HepG2 (cell line): ENCODE measurements around the gene DMXL1. TPM values are rescaled to one million over a fixed set of nuclear protein-coding genes. Genes with fewer than 3 reads are reported as not detected.

ENCODE experiments used
- ATAC-seq: fragments of 200-7000 bp; cut with Tn5 transposase; 3 replicates; pipeline ENCODE4 v1.9.1; 2020; ENCODE audit warnings: mild to moderate bottlenecking, moderate library complexity
- BruUV-seq: library from RNA; stranded (reverse); fragments of 400-500 nt; replicated peaks from 2 replicates; lab custom pipeline; 2021; lab: Mats Ljungman, UMichigan
- CTCF ChIA-PET: fragments of 300-600 bp; formaldehyde crosslinking; extraction: SDS; loops from one replicate; lab custom pipeline; 2021; ENCODE audit warnings: low total read pairs, inconsistent platforms, low intra/inter-chr PET ratio; lab: Yijun Ruan, JAX
- POLR2A ChIA-PET: fragments of 350-600 bp; sonication (Branson Sonifier 250); formaldehyde crosslinking; loops from one replicate; lab custom pipeline; 2020; ENCODE audit warnings: antibody characterized with exemption, inconsistent platforms; lab: Yijun Ruan, JAX
- DNase-seq: peaks from one replicate; pipeline ENCODE4 v3.0.0-alpha.2; 2015; ENCODE audit warnings: low spot score
- FAIRE-seq: peaks from 3 replicates; lab custom pipeline; 2011; peaks lifted over from hg19 to GRCh38; lab: Jason Lieb, UNC
- H2AFZ ChIP-seq: one replicate; pipeline ENCODE4 v1.6.1; 2011; ENCODE audit warnings: low read length, inconsistent platforms
- H3K27ac ChIP-seq: fragments of 300-600 bp; 3 replicates; pipeline ENCODE4 v1.8.0; 2011; ENCODE audit warnings: mixed run types, mild to moderate bottlenecking, mixed read lengths, low read length, inconsistent platforms; ENCODE audit not compliant: insufficient read depth; ENCODE audit errors: extremely low read length
- H3K27me3 ChIP-seq, 2 experiments: fragments of 200-600 bp in 1 of 2; 2 replicates in 1 of 2; 3 replicates in 1 of 2; pipeline versions ENCODE4 v1.6.0 to v1.8.0; 2011; ENCODE audit warnings: low read length in 2 of 2, mild to moderate bottlenecking in 2 of 2, moderate library complexity in 2 of 2, inconsistent platforms in 1 of 2; ENCODE audit not compliant: insufficient read depth in 2 of 2, control insufficient read depth in 1 of 2
- H3K36me3 ChIP-seq, 2 experiments: fragments of 200-600 bp in 1 of 2; replicated peaks in 1 of 2; 2 replicates in 1 of 2; 3 replicates in 1 of 2; pipeline versions ENCODE4 v1.5.1 to v1.8.0; 2011; ENCODE audit warnings: low read length in 2 of 2, inconsistent platforms in 1 of 2; ENCODE audit not compliant: insufficient read depth in 2 of 2, control insufficient read depth in 1 of 2
- H3K4me1 ChIP-seq: 2 replicates; pipeline ENCODE4 v1.5.1; 2012; ENCODE audit warnings: low read length, inconsistent platforms; ENCODE audit not compliant: insufficient read depth
- H3K4me2 ChIP-seq: 2 replicates; pipeline ENCODE4 v1.6.0; 2011; ENCODE audit warnings: low read depth, low read length, inconsistent platforms
- H3K4me3 ChIP-seq, 3 experiments: fragments of 200-600 bp in 1 of 3; sonication (generic), shearing (Covaris generic) in 1 of 3; replicated peaks in 1 of 3; 2 replicates each; pipeline ENCODE4 v1.5.1; 2011 to 2016; ENCODE audit warnings: low read length in 3 of 3, inconsistent platforms in 2 of 3, low read depth in 2 of 3, mild to moderate bottlenecking in 2 of 3, control low read depth in 1 of 3, mixed read lengths in 1 of 3; ENCODE audit not compliant: insufficient read depth in 1 of 3
- H3K79me2 ChIP-seq: one replicate; pipeline ENCODE4 v1.6.1; 2011; ENCODE audit warnings: low read length, inconsistent platforms; ENCODE audit not compliant: insufficient read depth
- H3K9ac ChIP-seq: 2 replicates; pipeline ENCODE4 v1.6.0; 2011; ENCODE audit warnings: mild to moderate bottlenecking, low read depth, low read length, inconsistent platforms; ENCODE audit not compliant: insufficient read depth
- H3K9me3 ChIP-seq: 2 replicates; pipeline ENCODE4 v1.5.1; 2012; ENCODE audit warnings: mild to moderate bottlenecking, low read length
- H4K20me1 ChIP-seq: 2 replicates; pipeline ENCODE4 v1.6.0; 2011; ENCODE audit warnings: inconsistent platforms, mild to moderate bottlenecking, low read length, moderate library complexity; ENCODE audit not compliant: insufficient read depth
- ADNP ChIP-seq: sonication (generic); formaldehyde crosslinking; IDR thresholded peaks from 2 replicates; pipeline ENCODE4 v1.4.0; 2020; ENCODE audit warnings: missing genetic modification reagents
- CAMTA2 ChIP-seq: sonication (generic); formaldehyde crosslinking; IDR thresholded peaks from 2 replicates; pipeline ENCODE4 v1.4.0; 2020; ENCODE audit warnings: mild to moderate bottlenecking, missing genetic modification reagents, borderline replicate concordance
- CEBPB ChIP-seq: IDR thresholded peaks from 2 replicates; pipeline ENCODE4 v1.6.1; 2011; ENCODE audit warnings: low read depth, low read length, improper control_type of control experiment, borderline replicate concordance
- GFI1 ChIP-seq: sonication (generic); formaldehyde crosslinking; IDR thresholded peaks from 2 replicates; pipeline ENCODE4 v1.5.0; 2020; ENCODE audit warnings: missing genetic modification reagents, mild to moderate bottlenecking, borderline replicate concordance
- KAT7 ChIP-seq: IDR thresholded peaks from 2 replicates; pipeline ENCODE4 v1.6.1; 2018; ENCODE audit warnings: borderline replicate concordance, missing compliant biosample characterization
- MBD4 ChIP-seq: IDR thresholded peaks from 2 replicates; pipeline ENCODE4 v1.6.1; 2012; ENCODE audit warnings: low read length, inconsistent platforms, borderline replicate concordance
- MTA1 ChIP-seq: sonication (generic); formaldehyde crosslinking; IDR thresholded peaks from 2 replicates; pipeline ENCODE4 v1.4.0; 2020; ENCODE audit warnings: missing genetic modification reagents, mild to moderate bottlenecking, borderline replicate concordance
- SP1 ChIP-seq, 2 experiments: fragments of 450-650 bp in 1 of 2; sonication (generic) in 1 of 2; formaldehyde crosslinking in 1 of 2; IDR thresholded peaks; 2 replicates each; pipeline versions ENCODE4 v1.4.0 to v1.6.1; 2016 to 2020; ENCODE audit warnings: missing genetic modification reagents in 1 of 2
- SUZ12 ChIP-seq: fragments of 150-350 bp; IDR thresholded peaks from 2 replicates; pipeline ENCODE4 v1.6.1; 2014; ENCODE audit warnings: low read depth, low read length
- ZBTB42 ChIP-seq: sonication (generic); formaldehyde crosslinking; IDR thresholded peaks from 2 replicates; pipeline ENCODE4 v1.5.0; 2020; ENCODE audit warnings: mild to moderate bottlenecking, missing genetic modification reagents
- ZNF616 ChIP-seq: sonication (generic); formaldehyde crosslinking; IDR thresholded peaks from 2 replicates; pipeline ENCODE4 v1.5.0; 2020; ENCODE audit warnings: low read depth, mild to moderate bottlenecking, missing genetic modification reagents
- ZNF720 ChIP-seq: sonication (generic); formaldehyde crosslinking; IDR thresholded peaks from 2 replicates; pipeline ENCODE4 v1.4.0; 2020; ENCODE audit warnings: missing genetic modification reagents
- ZSCAN12 ChIP-seq: sonication (generic); formaldehyde crosslinking; IDR thresholded peaks from 2 replicates; pipeline ENCODE4 v1.9.0; 2021; ENCODE audit warnings: mild to moderate bottlenecking, missing genetic modification reagents
- in situ Hi-C: cut with HindIII; loops from 2 replicates; pipeline ENCODE4 v1.10.0; 2017; ENCODE audit warnings: low pct_unique_long_range_greater_than_20kb; ENCODE audit not compliant: extremely low pct_ligation_motif_present
- intact Hi-C: fragments of 100-400 bp; cut with micrococcal nuclease; formaldehyde crosslinking; loops from one replicate; pipeline ENCODE4 v1.10.0; 2022; ENCODE audit not compliant: unreplicated experiment
- polyA plus RNA-seq, 8 experiments: library from polyadenylated mRNA; depleted of rRNA in 3 of 8; stranded (reverse) in 7 of 8; unstranded in 1 of 8; fragments of >200 nt; fragmentation: Illumina TruSeq in 4 of 8; extraction: Trizol in 4 of 8; gene quantifications; 2 replicates each; pipeline versions ENCODE4 v1.2.1 to v1.2.3, GENCODE V29; 2011 to 2016; ENCODE audit warnings: low read depth in 4 of 8, missing spikeins in 1 of 8, mixed read lengths in 1 of 8; ENCODE audit not compliant: insufficient read depth in 1 of 8
- total RNA-seq, 5 experiments: library from RNA; depleted of rRNA; stranded (reverse); fragments of >200 nt; fragmentation: Illumina TruSeq; extraction: Trizol; gene quantifications; 2 replicates each; pipeline ENCODE4 v1.2.3, GENCODE V29; 2016; ENCODE audit warnings: low read depth in 1 of 5
- TF ChIP-seq, protein P1 (sequence below): sonication (generic); formaldehyde crosslinking; IDR thresholded peaks from 2 replicates; pipeline ENCODE4 v1.8.1; 2022; ENCODE audit warnings: low read depth, mild to moderate bottlenecking, missing genetic modification reagents

DMXL1 gene
- total and polyA plus RNA-seq, 2 of the 13 experiments (the other 11 are each of a cell fraction or from before 2014, with no cell fraction given): 6.9 to 18.6 TPM

DNA sequence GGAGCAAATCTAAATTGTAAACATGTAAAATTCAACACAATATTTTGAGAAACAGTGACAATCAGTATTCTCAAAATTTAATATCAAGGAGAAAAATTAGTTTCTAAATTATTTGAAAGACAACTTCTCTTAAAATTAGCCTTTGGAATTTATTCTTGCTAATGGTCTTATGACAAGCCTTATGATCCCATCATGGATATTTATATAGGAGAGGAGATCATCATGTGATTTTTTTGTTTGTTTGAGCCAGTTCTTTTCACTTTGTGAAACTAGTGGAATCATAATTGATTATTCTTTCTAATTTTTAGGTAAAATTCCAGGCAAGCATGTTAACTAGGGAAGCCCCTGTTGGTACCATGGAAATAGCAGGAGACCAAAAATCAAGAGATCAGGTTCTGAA is 24.7 kb downstream of the DMXL1 start (continued):
- no peak for TF ChIP-seq MBD4
- no peak for TF ChIP-seq SUZ12
- TF ChIP-seq CEBPB: no peak
- TF ChIP-seq ZNF720: no peak
- TF ChIP-seq ZSCAN12 (CRISPR knock-in tag): no peak
- TF ChIP-seq ZBTB42 (CRISPR knock-in tag): no peak
- TF ChIP-seq GFI1: no peak
- TF ChIP-seq, all 625 proteins: peak for 0

DNA sequence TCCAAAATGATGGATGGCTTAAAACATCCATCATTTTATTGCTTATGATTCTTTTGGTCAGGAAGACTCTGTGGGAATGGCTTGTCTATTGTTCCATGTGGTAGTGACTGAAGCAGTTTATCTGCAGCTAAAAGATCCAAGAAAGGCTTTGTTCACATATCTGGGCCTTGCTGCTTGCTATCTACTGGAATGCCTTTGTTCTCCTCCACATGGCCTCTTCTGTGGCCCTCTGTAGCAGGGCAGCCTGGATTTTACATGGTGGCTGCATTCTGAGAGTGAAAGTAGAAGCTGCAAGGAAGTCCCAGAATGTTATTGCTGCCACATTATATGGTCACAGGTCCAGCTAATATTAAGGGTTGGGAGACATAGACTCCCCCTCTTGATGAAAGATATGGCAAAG is 35.1 kb downstream of the DMXL1 start:
- 0 out of 5 replicates have a peak, but pooled peaks cover 1 to 5% of the 10 kb centered on the region in 2 experiments for H3K36me3 ChIP-seq
- no peak overlapping the region for H3K4me3 ChIP-seq
- DNase-seq: no peak
- POLR2A ChIA-PET: no interaction called here
- no peak overlapping the region for H3K27ac ChIP-seq
- H3K4me2 ChIP-seq: no peak overlapping the region
- no peaks in the 10 kb centered on the region for H3K27me3 ChIP-seq
- H3K9ac ChIP-seq: no peak overlapping the region
- no peak for TF ChIP-seq ADNP (CRISPR knock-in tag)
- no peak for TF ChIP-seq CAMTA2 (CRISPR knock-in tag)
- no peak for TF ChIP-seq MTA1
- no peak for TF ChIP-seq SP1 (IDR thresholded peaks at IDR 0.05)
- no peak for TF ChIP-seq SP1 (CRISPR knock-in tag; IDR thresholded peaks at IDR 0.05)
- no peak for TF ChIP-seq ZNF616 (CRISPR knock-in tag)
- TF ChIP-seq, protein P1, sequence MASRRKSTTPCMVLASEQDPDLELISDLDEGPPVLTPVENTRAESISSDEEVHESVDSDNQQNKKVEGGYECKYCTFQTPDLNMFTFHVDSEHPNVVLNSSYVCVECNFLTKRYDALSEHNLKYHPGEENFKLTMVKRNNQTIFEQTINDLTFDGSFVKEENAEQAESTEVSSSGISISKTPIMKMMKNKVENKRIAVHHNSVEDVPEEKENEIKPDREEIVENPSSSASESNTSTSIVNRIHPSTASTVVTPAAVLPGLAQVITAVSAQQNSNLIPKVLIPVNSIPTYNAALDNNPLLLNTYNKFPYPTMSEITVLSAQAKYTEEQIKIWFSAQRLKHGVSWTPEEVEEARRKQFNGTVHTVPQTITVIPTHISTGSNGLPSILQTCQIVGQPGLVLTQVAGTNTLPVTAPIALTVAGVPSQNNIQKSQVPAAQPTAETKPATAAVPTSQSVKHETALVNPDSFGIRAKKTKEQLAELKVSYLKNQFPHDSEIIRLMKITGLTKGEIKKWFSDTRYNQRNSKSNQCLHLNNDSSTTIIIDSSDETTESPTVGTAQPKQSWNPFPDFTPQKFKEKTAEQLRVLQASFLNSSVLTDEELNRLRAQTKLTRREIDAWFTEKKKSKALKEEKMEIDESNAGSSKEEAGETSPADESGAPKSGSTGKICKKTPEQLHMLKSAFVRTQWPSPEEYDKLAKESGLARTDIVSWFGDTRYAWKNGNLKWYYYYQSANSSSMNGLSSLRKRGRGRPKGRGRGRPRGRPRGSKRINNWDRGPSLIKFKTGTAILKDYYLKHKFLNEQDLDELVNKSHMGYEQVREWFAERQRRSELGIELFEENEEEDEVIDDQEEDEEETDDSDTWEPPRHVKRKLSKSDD (CRISPR knock-in tag): no peak
- no peak for TF ChIP-seq KAT7 (CRISPR knock-in tag)
- H3K4me1 ChIP-seq: no peaks in the 10 kb centered on the region
- intact Hi-C loops: no loop called here
- CTCF ChIA-PET: no interaction called here
- no TSS peak for BruUV-seq
- no peak overlapping the region for H2AFZ ChIP-seq
- in situ Hi-C loops: no loop called here
- FAIRE-seq: no peak
- no peak for ATAC-seq
- no peaks in the 10 kb centered on the region for H4K20me1 ChIP-seq
- no peaks in the 10 kb centered on the region for H3K9me3 ChIP-seq
- no peaks in the 10 kb centered on the region for H3K79me2 ChIP-seq
